Endothelial cell of umbilical vein (primary cell): ENCODE data around the gene CDC42. TPM values are rescaled to one million over a fixed set of nuclear protein-coding genes. Genes with fewer than 3 reads are reported as not detected.

Source experiments
- BruUV-seq: library from RNA; stranded (reverse); fragments of 400-500 nt; replicated peaks from 2 replicates; lab custom pipeline; 2021; lab: Mats Ljungman, UMichigan
- CTCF ChIA-PET: fragments of 300-600, 350-600 bp; sonication (Branson Sonifier 250); formaldehyde crosslinking; loops from one replicate; lab custom pipeline; 2021; ENCODE audit warnings: antibody characterized with exemption, inconsistent platforms; lab: Charles Lee
- POLR2A ChIA-PET: fragments of 300-600, 350-600 bp; sonication (Branson Sonifier 250); formaldehyde crosslinking; loops from one replicate; lab custom pipeline; 2021; ENCODE audit warnings: antibody characterized with exemption, inconsistent platforms; lab: Charles Lee
- DNase-seq: peaks from one replicate; pipeline ENCODE4 v3.0.0-alpha.2; 2011; ENCODE audit warnings: low read depth, low spot score
- FAIRE-seq: peaks from 2 replicates; lab custom pipeline; 2011; peaks lifted over from hg19 to GRCh38; lab: Jason Lieb, UNC
- H2AFZ ChIP-seq: 2 replicates; pipeline ENCODE4 v1.6.0; 2012; ENCODE audit warnings: low read depth, low read length, control low read depth, inconsistent platforms
- H3K27ac ChIP-seq: 2 replicates; pipeline ENCODE4 v1.5.1; 2011; ENCODE audit warnings: low read depth, mild to moderate bottlenecking, control low read depth, low read length, moderate library complexity; ENCODE audit not compliant: insufficient read depth
- H3K27me3 ChIP-seq, 2 experiments: 2 replicates each; pipeline versions ENCODE4 v1.6.0 to v1.6.1; 2011; ENCODE audit warnings: low read length in 2 of 2, mixed read lengths in 1 of 2; ENCODE audit not compliant: control insufficient read depth in 2 of 2, insufficient read depth in 2 of 2
- H3K36me3 ChIP-seq, 2 experiments: 2 replicates in 1 of 2; 3 replicates in 1 of 2; pipeline ENCODE4 v1.5.1; 2011; ENCODE audit warnings: low read length in 2 of 2, mild to moderate bottlenecking in 1 of 2, moderate library complexity in 1 of 2; ENCODE audit not compliant: control insufficient read depth in 2 of 2, insufficient read depth in 2 of 2; ENCODE audit errors: extremely low read depth in 1 of 2
- H3K4me1 ChIP-seq: 3 replicates; pipeline ENCODE4 v1.5.1; 2011; ENCODE audit warnings: mild to moderate bottlenecking, low read length; ENCODE audit not compliant: control insufficient read depth, insufficient read depth; ENCODE audit errors: extremely low read depth
- H3K4me2 ChIP-seq: 2 replicates; pipeline ENCODE4 v1.6.1; 2011; ENCODE audit warnings: low read length, control low read depth, mixed read lengths; ENCODE audit not compliant: insufficient read depth
- H3K4me3 ChIP-seq, 3 experiments: fragments of 200-600 bp in 1 of 3; sonication (generic), shearing (Covaris generic) in 1 of 3; replicated peaks in 1 of 3; 2 replicates each; pipeline ENCODE4 v1.5.1; 2011 to 2016; ENCODE audit warnings: control low read depth in 3 of 3, low read length in 3 of 3, mild to moderate bottlenecking in 2 of 3, inconsistent platforms in 1 of 3, low read depth in 1 of 3, moderate library complexity in 1 of 3; ENCODE audit not compliant: insufficient read depth in 1 of 3
- H3K79me2 ChIP-seq: 2 replicates; pipeline ENCODE4 v1.6.0; 2012; ENCODE audit warnings: low read length, inconsistent platforms; ENCODE audit not compliant: control insufficient read depth, insufficient read depth
- H3K9ac ChIP-seq: replicated peaks from 2 replicates; pipeline ENCODE3; 2011; ENCODE audit warnings: low read length, control low read depth; ENCODE audit not compliant: insufficient read depth; ENCODE audit errors: extremely low read depth
- H3K9me1 ChIP-seq: replicated peaks from 3 replicates; pipeline ENCODE4 v1.6.0; 2011; ENCODE audit warnings: mild to moderate bottlenecking, low read length; ENCODE audit not compliant: control insufficient read depth, insufficient read depth; ENCODE audit errors: extremely low read depth
- H3K9me3 ChIP-seq: replicated peaks from 2 replicates; pipeline ENCODE4 v1.5.1; 2012; ENCODE audit warnings: low read length, inconsistent platforms; ENCODE audit not compliant: control insufficient read depth, insufficient read depth
- H4K20me1 ChIP-seq: replicated peaks from 2 replicates; pipeline ENCODE3; 2011; ENCODE audit warnings: mild to moderate bottlenecking, low read length; ENCODE audit not compliant: control insufficient read depth, insufficient read depth; ENCODE audit errors: extremely low read depth
- CTCF ChIP-seq, 2 donors: IDR thresholded peaks; 1 replicate in 1 of 2; 2 replicates in 1 of 2; pipeline ENCODE4 v1.5.1; 2011; ENCODE audit warnings: low read length in 2 of 2, mild to moderate bottlenecking in 2 of 2, moderate library complexity in 2 of 2, control low read depth in 1 of 2, inconsistent platforms in 1 of 2, low read depth in 1 of 2; ENCODE audit not compliant: insufficient read depth in 1 of 2; ENCODE audit errors: extremely low read depth in 1 of 2
- EZH2 ChIP-seq: IDR thresholded peaks from 2 replicates; pipeline ENCODE4 v1.6.1; 2012; ENCODE audit warnings: borderline replicate concordance, low read depth, mild to moderate bottlenecking, moderate library complexity, low read length, inconsistent platforms; ENCODE audit not compliant: severe bottlenecking
- FOS ChIP-seq: IDR thresholded peaks from 2 replicates; pipeline ENCODE4 v1.6.1; 2011; ENCODE audit warnings: mild to moderate bottlenecking, low read length, moderate library complexity, borderline replicate concordance; ENCODE audit not compliant: insufficient read depth
- GATA2 ChIP-seq: IDR thresholded peaks from 2 replicates; pipeline ENCODE4 v1.7.0; 2011; ENCODE audit warnings: low read depth, mild to moderate bottlenecking, moderate library complexity, mixed read lengths, low read length; ENCODE audit not compliant: insufficient read length, insufficient read depth
- JUN ChIP-seq: IDR thresholded peaks from 2 replicates; pipeline ENCODE4 v1.6.1; 2011; ENCODE audit warnings: borderline replicate concordance, low read depth; ENCODE audit not compliant: insufficient read length, insufficient read depth
- MYC ChIP-seq: IDR thresholded peaks from one replicate; pipeline ENCODE4 v1.6.1; 2011; ENCODE audit warnings: mild to moderate bottlenecking, low read depth, low read length
- POLR2A ChIP-seq: IDR thresholded peaks from 2 replicates; pipeline ENCODE4 v1.6.1; 2012; ENCODE audit warnings: low read depth, mild to moderate bottlenecking, control low read depth, low read length
- POLR2AphosphoS5 ChIP-seq: IDR thresholded peaks from 2 replicates; pipeline ENCODE4 v1.6.1; 2012; ENCODE audit warnings: low read depth, mild to moderate bottlenecking, control low read depth, low read length, moderate library complexity; ENCODE audit not compliant: insufficient read depth
- dilution Hi-C: fragments of 300-500 bp; cut with MboI; formaldehyde crosslinking; loops from one replicate; pipeline ENCODE4 v1.15.0; 2019; ENCODE audit warnings: low sequenced_read_pairs; ENCODE audit not compliant: extremely low pct_ligation_motif_present
- intact Hi-C: fragments of 100-400 bp; cut with micrococcal nuclease; formaldehyde crosslinking; loops from one replicate; pipeline ENCODE4 v1.10.0; 2022
- polyA plus RNA-seq, 4 experiments: library from polyadenylated mRNA; depleted of rRNA in 3 of 4; stranded (reverse) in 3 of 4; unstranded in 1 of 4; fragments of >200 nt; gene quantifications; 2 replicates each; pipeline versions ENCODE4 v1.2.1 to v1.2.3, GENCODE V29; 2011 to 2012; ENCODE audit warnings: missing spikeins in 1 of 4
- total RNA-seq: library from RNA; stranded (reverse); gene quantifications from 2 replicates; pipeline ENCODE4 v1.2.3, GENCODE V29; 2021
- TF ChIP-seq, protein P1 (sequence below): IDR thresholded peaks from 2 replicates; pipeline ENCODE4 v1.6.1; 2011; ENCODE audit not compliant: insufficient read depth, insufficient read length

CDC42 gene
- total and polyA plus RNA-seq, 2 donors (not counting 3 experiments of a cell fraction or from before 2014, with no cell fraction given): 199 to 381 TPM

DNA sequence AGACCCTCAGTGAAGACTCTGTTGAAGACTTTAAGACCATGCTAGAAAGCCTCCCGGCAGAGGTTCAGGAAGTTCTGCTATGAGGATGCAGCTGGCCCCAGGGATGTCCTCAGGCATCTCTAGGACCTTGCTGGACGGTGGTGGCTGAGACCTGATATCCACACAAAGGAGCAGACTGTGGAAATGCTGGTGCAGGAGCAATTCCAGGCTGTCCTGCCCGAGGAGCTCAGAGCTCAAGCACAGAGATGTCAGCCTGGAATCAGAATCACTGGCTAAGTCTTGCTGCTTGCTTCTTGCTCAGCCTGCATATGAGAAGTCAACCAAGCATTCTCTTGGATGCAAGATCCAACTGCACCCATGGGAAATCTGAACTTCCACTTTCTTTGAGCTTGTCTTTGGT lies 22.0 kb upstream of the CDC42 start:
- Histone ChIP-seq H3K36me3 (no peaks in the 10 kb centered on the region), H3K9me1 (no peaks in the 10 kb centered on the region), H2AFZ (no peak overlapping the region), H3K4me1 (peaks cover 6% of the 10 kb centered on the region), H3K9ac (no peak overlapping the region), H3K4me3 (no peak overlapping the region), H3K79me2 (no peaks in the 10 kb centered on the region), H3K27me3 (no peaks in the 10 kb centered on the region), H3K4me2 (no peak overlapping the region), H3K27ac (no peak overlapping the region), H4K20me1 (no peaks in the 10 kb centered on the region), H3K9me3 (no peaks in the 10 kb centered on the region)
- no TSS peak for BruUV-seq
- no peak for DNase-seq
- TF ChIP-seq MYC (no peak), CTCF (IDR thresholded peaks at IDR 0.05; ENCODE audit: extremely low read depth in 1 of 2, insufficient read depth in 1 of 2, low read depth in 1 of 2, low read length in 2 of 2) (no peak), POLR2AphosphoS5 (no peak), POLR2A (no peak)
- CTCF ChIA-PET: interaction anchor here (0.9 to 1.6 kb wide), 5 partner anchors 10 to 386 kb away, joined by 3 to 5 read pairs (median 3); partner anchors contain the start of gene CDC42
- intact Hi-C loops: no loop called here
- dilution Hi-C loops: no loop called here
- POLR2A ChIA-PET: interaction anchor here (0.7 to 1.2 kb wide), 2 partner anchors 59 to 62 kb away, joined by 3 to 5 read pairs; no protein-coding TSS in a partner anchor
- FAIRE-seq: no peak

GRCh38 chr1:22031214-22031962 lies 21.1 kb upstream of the CDC42 start:
- no peaks in the 10 kb centered on the region for H3K79me2 ChIP-seq
- DNase-seq: peak; percentile 48
- intact Hi-C loops: no loop called here
- H3K36me3 ChIP-seq: no peaks in the 10 kb centered on the region
- H2AFZ ChIP-seq: no peak overlapping the region
- TF ChIP-seq POLR2AphosphoS5 (no peak), MYC (no peak), GATA2 (no peak), POLR2A (no peak), JUN (no peak), FOS (no peak), CTCF (IDR thresholded peaks at IDR 0.05; ENCODE audit: extremely low read depth in 1 of 2, insufficient read depth in 1 of 2, low read depth in 1 of 2, low read length in 2 of 2) (no peak), EZH2 (no peak)
- TF ChIP-seq, protein P1, sequence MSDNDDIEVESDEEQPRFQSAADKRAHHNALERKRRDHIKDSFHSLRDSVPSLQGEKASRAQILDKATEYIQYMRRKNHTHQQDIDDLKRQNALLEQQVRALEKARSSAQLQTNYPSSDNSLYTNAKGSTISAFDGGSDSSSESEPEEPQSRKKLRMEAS: no peak
- no peak overlapping the region for H3K27ac ChIP-seq
- ChIA-PET POLR2A (interaction anchor here (0.7 to 1.2 kb wide), 2 partner anchors 21 to 58 kb away, joined by 3 read pairs; partner anchors contain the start of gene CDC42), CTCF (interaction anchor here (1.0 to 1.6 kb wide), 5 partner anchors 9 to 385 kb away, joined by 3 to 5 read pairs (median 3); partner anchors contain the start of gene CDC42)
- dilution Hi-C loops: no loop called here
- H3K4me2 ChIP-seq: no peak overlapping the region
- peaks cover 4% of the 10 kb centered on the region for H3K4me1 ChIP-seq
- FAIRE-seq: peak; percentile 75
- no TSS peak for BruUV-seq
- no peaks in the 10 kb centered on the region for H4K20me1 ChIP-seq
- H3K9ac ChIP-seq: no peak overlapping the region
- H3K4me3 ChIP-seq: no peak overlapping the region
- H3K9me1 ChIP-seq: no peaks in the 10 kb centered on the region
- H3K27me3 ChIP-seq: no peaks in the 10 kb centered on the region
- H3K9me3 ChIP-seq: no peaks in the 10 kb centered on the region
